AG20443 (cell line): ENCODE measurements around the gene DPEP2.
"Not testable (repeated sequence)": the region's sequence is repeated elsewhere in the genome, so short reads cannot be mapped to it uniquely, and the experiment has no call there.

Source experiments
- DNase-seq: peaks from one replicate; pipeline ENCODE4 v3.0.0; 2012; ENCODE audit warnings: low spot score, mixed read lengths

Gene DPEP2

DNA sequence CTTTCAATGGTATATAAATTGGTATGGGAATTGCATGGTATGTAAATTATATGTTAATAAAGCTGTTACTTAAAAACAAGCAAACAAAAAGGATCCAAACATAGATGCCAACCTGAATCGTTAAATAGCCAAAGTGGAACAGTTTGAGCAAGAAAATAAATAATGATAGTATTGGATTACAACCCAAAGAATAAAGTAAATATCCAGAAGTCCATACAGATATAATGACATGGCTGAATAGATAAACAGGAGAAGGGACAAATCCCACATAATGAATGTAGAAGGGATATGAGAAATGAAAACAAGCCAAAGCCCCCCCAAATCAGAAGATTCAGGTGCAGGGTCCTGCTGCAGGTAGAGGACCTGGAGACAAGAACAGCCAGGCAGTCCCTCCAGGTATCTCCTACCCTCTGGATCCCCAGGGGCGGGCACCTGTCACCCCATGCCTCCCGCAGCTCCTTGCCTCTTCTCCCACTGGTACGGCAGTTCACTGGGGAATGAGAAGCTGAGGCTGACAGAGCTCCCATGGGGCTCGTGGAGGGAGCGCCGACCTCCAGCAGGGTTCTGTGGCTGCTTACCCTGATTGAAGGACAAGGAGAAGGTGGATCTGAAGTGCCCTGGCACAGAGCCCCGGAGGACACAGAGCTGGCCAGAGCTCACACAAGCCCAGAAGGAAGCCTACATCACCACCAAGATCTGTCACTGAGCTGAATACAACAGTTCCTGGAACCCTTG is 45.5 kb downstream of the DPEP2 start:
- no peak for DNase-seq

DNA sequence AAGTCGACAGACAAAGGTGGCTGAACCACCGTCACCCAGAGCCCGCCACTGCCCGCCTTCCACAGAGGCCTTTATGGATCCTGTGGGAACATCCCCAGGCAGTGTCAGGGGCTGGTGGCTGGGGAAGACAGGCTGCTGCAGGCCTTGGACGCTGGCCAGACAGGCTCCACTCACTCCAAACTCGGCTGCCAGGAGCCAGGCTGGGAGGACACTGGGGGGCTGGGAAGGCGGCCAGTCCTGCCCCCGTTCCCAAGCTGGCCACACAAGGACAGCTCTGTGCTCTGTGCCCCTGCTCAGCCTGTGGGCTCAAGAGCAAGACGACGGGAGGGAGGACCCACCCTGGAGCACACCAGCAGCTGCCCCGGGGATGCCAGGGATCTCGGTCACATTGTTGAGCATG is 47.8 kb downstream of the DPEP2 start:
- DNase-seq = no peak

DNA sequence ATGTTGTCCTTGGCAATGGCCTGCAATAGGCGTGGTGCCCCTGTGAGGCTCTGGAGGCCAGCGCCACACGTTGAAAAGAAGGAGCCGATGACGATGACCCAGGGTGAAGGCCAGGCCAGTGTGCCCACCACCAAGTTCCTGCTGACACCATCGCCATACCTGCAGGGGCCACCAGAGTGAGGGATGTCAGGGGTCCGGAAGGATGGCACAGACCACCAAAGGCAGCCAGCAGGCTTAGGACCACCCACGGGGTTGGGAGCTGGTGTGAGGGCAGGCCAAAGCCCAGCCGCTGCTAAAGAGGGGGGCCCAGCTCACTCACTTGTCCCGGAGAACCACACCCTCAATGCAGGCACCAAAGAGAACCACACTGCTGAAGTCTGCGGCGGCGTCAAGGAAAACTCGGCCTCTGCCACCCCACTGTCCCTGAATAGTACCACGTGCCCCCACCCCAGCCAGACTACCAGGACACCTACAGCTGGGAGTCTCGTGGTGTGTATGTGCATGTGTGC is 48.9 kb downstream of the DPEP2 start:
- DNase-seq = no peak

DNA sequence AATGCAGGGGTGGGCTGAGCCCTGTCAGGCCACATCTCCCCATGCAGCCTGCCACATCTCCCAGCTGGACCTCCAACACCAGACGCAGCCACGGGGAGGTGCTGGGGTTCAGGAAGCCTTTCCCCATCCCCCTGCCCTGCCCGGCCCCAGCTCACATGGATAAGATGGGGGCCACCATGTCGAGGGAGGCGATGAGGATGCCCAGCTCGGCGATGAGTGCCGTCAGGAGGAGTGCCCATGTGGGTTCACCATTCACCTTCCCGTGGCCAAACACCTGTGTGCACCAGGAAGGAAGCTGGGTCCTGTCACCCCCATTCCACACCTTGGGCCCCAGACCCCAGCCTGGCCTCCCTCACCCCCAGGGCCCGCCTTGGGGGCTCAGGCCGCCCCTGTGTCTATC is 49.6 kb downstream of the DPEP2 start:
- DNase-seq = no peak

DNA sequence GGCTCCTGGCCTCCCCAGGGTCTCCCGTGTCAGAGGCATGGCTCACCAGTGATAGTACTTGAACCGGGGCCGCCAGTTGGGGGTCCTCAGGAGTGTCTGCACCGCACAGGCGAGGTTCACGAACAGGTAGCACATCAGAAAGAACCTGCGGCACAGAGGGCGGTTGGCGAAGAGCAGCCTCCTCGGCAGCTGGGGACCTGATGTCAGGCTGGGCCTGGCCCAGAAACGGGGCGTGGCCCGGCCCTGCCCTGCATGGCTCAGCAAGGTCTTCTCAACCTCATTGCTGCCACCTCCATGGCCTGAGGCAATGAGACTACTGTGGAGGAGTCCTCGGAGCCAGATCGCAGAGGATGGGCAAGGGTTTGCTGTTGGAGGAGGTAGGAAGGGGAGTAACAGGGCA is 51.3 kb downstream of the DPEP2 start:
- DNase-seq = no peak

DNA sequence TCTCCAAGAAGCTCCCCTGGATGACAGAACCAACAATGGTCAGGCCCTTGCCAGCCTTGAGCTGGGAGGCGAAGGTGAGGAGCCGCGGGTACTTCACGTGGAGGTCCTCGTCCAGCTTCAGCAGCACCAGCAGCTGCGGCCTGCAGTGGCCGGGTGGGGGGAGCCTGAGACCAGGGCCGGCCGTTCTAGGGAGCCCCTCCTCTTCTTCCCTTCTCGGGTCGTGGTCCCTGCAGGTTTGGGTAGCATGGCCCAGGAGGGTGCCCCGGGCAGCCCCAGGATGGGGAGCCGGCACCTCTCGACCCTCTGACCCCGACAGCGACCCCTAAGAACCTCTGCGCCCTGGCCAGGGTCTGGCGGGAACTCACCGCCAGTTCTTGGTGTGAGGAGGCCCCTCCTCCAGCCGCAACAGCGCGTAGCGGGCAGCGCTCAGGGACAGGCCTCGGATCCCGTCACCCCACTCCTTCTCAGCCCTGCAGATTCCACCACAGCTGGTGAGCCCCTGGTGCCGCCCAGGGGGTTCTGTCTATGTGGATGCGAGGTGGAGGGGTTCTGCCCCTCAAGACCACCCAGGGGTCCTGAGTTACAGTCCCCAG is 52.2 kb downstream of the DPEP2 start:
- no peak for DNase-seq

DNA sequence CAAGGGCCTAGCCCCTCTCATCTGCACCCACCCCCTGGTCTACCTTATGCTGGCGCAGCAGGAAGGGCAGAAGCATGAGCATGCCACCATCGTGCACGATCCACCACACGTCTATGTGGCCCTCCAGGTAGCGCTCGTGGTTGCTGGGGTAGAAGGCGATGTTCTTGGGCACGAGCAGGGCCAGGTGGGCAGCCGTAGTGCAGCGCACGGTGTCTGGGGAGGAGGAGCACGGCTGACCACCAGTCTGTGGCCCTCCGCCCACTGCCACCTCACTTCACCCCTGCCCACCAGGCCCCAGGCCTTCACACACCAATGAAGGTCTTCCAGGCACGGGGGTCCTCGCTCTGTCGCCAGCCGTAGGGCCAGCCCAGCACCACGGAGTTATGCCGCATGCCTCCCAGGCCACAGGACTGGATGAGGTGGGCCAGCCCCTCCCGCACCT is 53.1 kb downstream of the DPEP2 start:
- DNase-seq = no peak

DNA sequence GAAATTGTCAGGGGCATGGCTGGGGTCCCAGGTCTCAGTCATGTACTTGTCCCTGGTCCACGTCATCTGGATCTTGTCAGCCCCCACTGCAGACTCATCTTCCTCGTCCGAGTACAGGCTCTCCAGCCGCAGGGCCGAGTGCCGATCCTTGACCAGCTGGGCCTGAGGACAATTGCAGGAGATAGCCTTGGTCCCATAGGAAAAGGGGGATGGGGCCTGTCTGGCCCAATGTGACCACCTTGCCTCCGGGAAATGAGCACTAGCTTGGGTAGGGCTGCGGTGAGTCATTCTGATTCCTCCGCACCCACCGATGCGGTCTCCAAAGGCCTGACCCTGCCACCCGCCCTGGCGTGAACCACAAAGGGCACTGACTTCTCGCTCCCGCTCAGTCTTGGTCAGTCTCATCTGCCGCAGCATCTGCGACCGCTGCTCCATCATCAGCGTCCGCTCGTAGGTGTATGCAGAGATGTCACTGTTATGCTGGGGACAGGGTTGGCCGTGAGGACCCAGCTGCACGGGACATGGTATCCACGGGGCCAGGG is 53.8 kb downstream of the DPEP2 start:
- no peak for DNase-seq

DNA sequence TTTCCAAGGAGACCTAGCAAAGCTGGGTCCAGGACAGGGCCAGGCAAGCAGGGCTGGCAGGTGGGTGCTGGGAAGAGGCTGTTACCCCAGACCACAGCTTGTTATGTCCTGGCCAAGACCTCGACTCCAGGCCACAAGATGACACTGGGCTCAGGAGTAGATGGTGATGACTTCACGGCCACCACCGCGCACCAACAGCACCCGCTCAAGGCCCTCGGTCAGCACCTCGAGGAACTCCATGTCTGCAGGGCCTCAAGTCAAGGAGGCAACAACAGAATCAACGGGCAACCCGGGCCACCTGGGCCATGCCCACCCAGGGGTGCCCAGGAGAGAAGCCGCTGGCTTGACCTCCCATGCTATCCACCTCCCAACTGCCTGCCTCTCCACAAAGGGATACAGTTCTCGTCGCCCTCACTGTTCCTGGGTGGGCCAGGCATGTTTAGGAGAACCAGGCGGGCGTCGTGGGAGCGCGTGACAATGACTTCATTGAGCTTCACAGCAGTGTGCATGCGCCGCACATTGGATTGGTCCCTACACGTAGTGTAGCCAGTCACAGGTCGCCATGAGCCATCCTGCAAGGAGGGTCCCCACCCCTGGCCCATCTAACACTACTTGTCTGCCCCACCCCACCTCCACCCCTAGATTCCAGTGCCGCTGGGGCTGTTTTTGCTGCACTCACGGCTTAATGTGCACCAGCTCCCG is 54.4 kb downstream of the DPEP2 start:
- DNase-seq = no peak

DNA sequence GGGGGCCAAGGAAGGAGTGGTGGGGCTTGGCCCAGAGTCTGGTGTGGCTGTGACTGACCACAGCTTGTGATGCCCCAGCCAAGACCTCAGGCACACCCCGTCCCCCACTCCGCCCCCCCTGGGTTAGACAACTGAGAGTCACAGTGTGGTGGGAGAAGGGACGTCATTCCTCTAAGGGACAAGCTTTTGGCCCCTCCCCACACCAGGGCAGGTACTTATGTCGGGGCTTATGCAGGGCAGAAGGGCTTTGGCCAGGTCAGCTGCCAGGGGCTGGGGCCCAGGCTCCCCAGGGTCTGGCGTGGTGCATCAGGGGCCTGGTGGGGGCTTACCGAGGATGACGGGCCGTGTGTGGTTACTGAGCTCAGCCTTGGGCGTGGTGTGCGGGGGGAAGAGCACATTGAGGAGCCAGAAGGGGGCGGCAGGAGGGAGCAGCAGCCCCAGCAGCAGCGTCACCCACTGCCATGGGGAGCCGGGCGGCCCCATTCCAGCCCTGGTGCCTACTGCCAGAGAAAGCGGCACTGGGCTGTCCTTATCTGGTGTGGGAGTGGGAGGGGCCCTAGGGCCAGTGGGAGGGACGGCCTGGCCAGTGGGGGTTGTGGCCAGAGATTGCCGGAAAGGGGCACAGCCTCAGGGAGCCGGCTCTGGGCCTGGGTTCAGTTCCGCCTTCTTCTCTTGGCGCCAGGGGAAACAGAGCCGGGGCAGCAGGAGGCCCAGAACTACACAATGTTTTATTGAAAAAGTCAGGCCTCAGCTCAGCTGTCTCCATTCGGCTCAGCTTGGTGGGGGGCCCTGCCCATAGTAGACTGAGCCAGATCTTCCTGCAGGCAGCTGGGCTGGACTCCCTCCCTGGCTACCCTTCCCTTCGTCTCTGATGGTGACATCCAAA is 55.4 kb downstream of the DPEP2 start, which contains the start of gene LCAT:
LCAT (minus strand) TSS at position 502 of the 886 bp plus-strand sequence; CDS start at position 483, 19 bp downstream.
- no peak for DNase-seq

DNA sequence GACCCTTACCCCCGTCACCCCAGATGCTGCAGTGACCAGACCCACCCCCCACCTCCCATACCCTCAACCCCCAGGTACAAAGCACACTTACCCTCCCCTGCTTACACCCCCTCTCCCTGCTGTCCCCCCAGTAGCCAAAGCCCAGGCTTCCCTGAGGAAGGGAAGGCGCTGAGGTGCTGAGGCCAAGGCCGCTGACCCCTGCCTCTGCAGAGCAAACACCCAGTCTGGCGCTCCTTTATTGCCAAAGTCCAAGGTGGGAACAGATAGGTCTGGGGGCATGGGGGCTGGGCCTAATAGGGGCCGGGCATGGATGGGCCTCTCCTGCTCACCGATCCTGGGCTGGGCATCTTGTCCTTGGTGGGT is 56.0 kb downstream of the DPEP2 start:
- no peak for DNase-seq

DNA sequence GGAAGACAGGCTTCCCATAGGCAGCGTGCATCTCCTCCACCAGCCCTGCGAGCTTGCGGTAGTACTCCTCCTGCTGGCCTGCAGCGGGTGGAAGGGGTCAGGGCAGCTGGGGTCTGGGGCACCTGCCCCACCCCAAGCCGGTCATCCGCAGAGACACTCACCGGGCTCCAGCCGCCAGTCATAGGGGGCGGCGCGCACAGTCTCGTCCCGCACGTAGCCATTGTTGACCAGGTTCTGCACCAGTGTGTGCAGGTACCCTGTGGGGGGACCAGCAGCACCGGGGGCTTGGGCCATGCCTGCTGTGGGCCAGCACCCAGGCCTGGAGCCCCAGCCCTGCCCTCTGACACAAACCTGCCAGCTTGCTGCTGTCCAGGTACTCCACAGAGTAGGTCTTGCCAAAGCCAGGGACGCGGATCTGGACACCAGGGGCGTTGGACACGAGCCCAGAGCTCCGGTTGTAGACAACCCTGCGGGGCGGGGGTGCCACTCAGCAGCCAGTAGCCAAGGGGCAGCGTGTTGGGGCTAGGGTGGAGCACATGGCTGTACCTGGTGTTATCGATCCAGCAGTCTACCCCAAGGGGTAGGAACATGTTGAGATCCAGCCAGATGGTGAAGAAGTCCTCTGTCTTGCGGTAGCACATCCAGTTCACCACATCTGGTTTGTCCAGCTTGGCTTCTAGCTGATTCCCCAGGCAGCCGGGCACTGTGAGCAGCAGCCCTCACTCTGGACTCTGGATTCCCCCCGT is 56.6 kb downstream of the DPEP2 start:
- no peak for DNase-seq

DNA sequence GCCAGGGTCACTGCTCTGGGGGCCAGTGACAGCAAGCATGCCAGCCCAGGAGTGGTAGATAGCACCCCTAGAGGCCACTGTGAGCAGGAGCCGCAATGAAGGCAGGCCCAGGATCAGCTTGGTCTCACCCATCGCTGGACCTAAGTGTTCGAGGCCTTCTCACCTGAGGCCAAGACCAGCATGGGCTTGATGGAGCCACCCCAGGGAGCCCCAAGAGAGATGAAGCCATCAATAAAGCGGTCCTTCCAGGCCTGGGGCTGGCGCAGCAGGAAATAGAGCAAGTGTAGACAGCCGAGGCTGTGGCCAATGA is 57.1 kb downstream of the DPEP2 start:
- peak; percentile 63 for DNase-seq

DNA sequence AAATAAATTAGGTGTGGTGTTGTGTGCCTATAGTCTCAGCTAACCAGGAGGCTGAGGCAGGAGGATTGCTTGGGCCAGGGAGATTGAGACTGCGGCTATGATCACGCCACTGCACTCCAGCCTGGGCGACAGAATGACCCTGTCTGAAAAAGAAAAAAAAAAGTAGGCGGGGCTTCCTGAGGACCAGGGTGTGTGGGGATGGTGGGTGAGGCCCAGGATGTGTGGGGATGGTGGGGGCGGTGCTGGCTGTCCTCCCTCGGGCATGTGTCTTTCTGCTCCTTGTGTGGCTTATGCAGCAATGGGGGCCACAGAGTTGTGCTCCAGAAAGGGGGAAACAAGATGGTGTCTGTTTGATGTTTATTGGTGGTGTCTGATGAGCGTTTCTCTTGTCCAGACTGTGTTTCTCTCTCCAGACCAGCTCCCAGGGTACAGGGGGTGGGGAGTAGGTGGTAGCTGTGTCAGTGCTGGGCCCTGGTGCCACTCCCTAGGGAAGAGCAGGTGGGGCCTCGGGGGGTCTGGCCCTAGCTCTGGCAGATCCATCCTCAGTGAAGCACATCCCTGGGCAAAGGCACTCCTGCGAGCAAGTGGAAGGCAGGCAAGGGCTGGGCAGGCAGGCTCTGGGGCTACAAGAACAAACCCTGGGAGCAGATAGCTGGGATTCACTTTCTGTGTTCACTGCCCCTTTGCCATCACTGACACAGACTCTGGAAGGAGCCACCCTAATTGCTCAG is 57.6 kb downstream of the DPEP2 start:
- DNase-seq = no peak

DNA sequence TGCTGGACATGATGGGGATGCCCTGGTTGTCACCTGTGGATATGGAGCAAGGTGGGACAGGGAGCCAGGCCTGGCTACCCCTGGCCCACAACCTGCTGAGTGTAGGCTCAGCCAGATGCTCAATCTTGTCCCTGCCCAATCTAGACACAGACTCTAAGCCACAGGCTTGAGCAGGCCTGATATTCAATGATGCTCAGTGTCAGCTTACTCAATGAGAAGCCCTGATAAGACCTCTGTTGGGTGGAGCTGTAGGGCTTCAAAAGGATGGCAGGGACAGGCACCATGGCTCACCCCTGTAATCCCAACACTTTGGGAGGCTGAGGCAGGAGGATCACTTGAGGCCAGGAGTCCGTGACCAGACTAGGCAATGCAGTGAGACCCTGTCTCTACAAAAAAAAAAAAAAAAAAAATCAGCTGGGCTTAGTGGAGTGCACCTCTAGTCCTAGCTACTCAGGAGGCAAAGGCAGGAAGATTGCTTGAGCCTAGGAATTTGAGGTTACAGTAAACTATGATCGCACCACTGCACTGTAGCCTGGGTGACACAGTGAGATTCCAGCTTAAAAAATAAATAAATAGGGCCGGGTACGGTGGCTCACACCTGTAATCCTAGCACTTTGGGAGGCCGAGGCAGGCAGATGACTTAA is 58.7 kb downstream of the DPEP2 start:
- no peak for DNase-seq

DNA sequence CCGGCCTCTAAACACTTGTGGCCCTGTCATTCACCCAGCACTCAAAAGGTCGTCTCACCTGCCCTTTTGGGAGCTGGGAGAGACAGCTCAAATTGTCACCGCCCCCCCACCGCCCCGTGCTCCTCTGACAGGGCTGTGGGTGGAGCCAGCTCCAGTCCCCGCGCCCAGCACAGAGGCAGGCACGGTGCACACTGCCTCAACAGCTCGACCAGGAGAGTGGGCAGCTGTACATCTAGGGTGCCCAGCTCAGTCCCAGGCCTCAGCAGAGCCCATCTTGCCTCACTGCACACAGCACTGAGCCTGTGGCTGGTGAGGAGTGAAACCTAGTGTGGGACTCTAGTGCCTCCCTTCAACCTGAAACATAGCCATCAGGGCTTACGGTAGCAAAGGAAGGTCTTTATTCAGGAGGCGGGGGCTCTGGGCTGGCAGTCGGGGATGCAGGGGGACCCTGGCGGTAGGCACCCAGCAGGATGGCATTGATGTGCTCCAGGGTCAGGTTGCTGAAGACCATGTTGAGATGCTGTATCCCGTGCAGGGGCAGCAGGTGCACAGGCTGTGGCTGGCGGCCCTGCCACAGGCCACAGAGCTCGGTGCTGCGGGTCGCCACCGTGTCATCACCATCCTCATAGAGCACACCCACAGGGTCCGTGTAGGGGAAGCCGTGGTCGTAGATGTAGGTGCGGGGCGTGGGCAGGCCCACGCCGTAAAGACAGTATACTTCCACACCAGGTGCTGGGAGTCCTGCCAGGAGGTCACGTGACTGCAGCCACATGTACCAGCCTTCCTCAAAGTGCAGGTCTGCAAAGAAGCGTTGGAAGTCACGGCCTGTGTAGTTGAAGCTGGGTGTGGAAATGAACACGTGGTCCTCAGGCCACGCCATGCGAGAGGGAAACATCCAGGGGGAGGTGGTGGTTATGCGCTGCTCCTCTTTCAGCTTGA is 59.5 kb downstream of the DPEP2 start:
- no peak for DNase-seq

DNA sequence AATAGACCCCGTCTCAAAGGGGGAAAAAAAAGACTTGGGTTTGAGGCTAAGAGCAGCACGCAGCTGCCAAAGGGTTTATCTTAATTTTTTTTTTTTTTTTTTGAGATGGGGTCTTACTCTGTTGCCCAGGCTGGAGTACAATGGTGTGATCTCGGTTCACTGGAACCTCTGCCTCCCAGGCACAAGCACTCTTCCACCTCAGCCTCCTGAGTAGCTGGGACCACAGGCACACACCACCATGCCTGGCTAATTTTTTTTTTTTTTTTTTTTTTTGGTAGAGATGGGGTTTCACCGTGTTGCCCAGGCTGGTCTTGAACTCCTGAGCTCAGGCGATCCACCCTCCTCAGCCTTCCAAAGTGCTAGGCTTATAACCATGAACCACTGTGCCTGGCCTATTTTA is 61.6 kb downstream of the DPEP2 start:
- DNase-seq = not testable (repeated sequence)
